ENCODE results near the gene GPR160.

Gene GPR160

GRCh38 chr3:170064108-170064507 is 26.3 kb downstream of the GPR160 start:
- no peak overlapping the region for H3K4me3 ChIP-seq (ENCODE audit: low read length in 2 of 2)
- H3K4me1 ChIP-seq (ENCODE audit: control insufficient read depth, insufficient read depth, low read length): no peaks in the 10 kb centered on the region
- H3K27ac ChIP-seq (ENCODE audit: low read length): no peak overlapping the region
- H3K36me3 ChIP-seq (ENCODE audit: control insufficient read depth in 2 of 2, insufficient read depth in 2 of 2, low read length in 2 of 2): no peaks in the 10 kb centered on the region
- no peaks in the 10 kb centered on the region for H3K9me3 ChIP-seq (ENCODE audit: control insufficient read depth in 2 of 2, low read length in 2 of 2)
- no peaks in the 10 kb centered on the region for H3K27me3 ChIP-seq (ENCODE audit: control insufficient read depth in 1 of 2, insufficient read depth in 2 of 2, low read length in 2 of 2)
- no peak overlapping the region for H3K9ac ChIP-seq (ENCODE audit: low read length in 2 of 2)

- Histone ChIP-seq H3K27ac (ENCODE audit: low read length) (no peak overlapping the region), H3K9ac (ENCODE audit: low read length in 2 of 2) (no peak overlapping the region), H3K36me3 (ENCODE audit: control insufficient read depth in 2 of 2, insufficient read depth in 2 of 2, low read length in 2 of 2) (peaks cover 0 to 2% of the 10 kb centered on the region in 2 donors), H3K9me3 (ENCODE audit: control insufficient read depth in 2 of 2, low read length in 2 of 2) (no peaks in the 10 kb centered on the region), H3K4me3 (ENCODE audit: low read length in 2 of 2) (no peak overlapping the region), H3K27me3 (ENCODE audit: control insufficient read depth in 1 of 2, insufficient read depth in 2 of 2, low read length in 2 of 2) (no peaks in the 10 kb centered on the region), H3K4me1 (ENCODE audit: control insufficient read depth, insufficient read depth, low read length) (no peaks in the 10 kb centered on the region)
Measured at GRCh38 chr3:170075441-170076091, 37.8 kb downstream of the GPR160 start.

GRCh38 chr3:170076715-170077238 is 39.0 kb downstream of the GPR160 start:
- H3K27ac ChIP-seq (ENCODE audit: low read length): no peak overlapping the region
- H3K4me3 ChIP-seq (ENCODE audit: low read length in 2 of 2): no peak overlapping the region
- H3K9me3 ChIP-seq (ENCODE audit: control insufficient read depth in 2 of 2, low read length in 2 of 2): no peaks in the 10 kb centered on the region
- no peak overlapping the region for H3K9ac ChIP-seq (ENCODE audit: low read length in 2 of 2)
- no peaks in the 10 kb centered on the region for H3K4me1 ChIP-seq (ENCODE audit: control insufficient read depth, insufficient read depth, low read length)
- H3K36me3 ChIP-seq (ENCODE audit: control insufficient read depth in 2 of 2, insufficient read depth in 2 of 2, low read length in 2 of 2): peaks cover 0 to 2% of the 10 kb centered on the region in 2 donors
- H3K27me3 ChIP-seq (ENCODE audit: control insufficient read depth in 1 of 2, insufficient read depth in 2 of 2, low read length in 2 of 2): no peaks in the 10 kb centered on the region

GRCh38 chr3:170077361-170077760 is 39.6 kb downstream of the GPR160 start:
- Histone ChIP-seq H3K4me3 (ENCODE audit: low read length in 2 of 2) (no peak overlapping the region), H3K27ac (ENCODE audit: low read length) (no peak overlapping the region)

GRCh38 chr3:170078620-170079281 is 41.0 kb downstream of the GPR160 start:
- Histone ChIP-seq H3K9ac (ENCODE audit: low read length in 2 of 2) (no peak overlapping the region), H3K4me3 (ENCODE audit: low read length in 2 of 2) (no peak overlapping the region), H3K27me3 (ENCODE audit: control insufficient read depth in 1 of 2, insufficient read depth in 2 of 2, low read length in 2 of 2) (no peaks in the 10 kb centered on the region), H3K4me1 (ENCODE audit: control insufficient read depth, insufficient read depth, low read length) (no peaks in the 10 kb centered on the region), H3K9me3 (ENCODE audit: control insufficient read depth in 2 of 2, low read length in 2 of 2) (no peaks in the 10 kb centered on the region), H3K27ac (ENCODE audit: low read length) (no peak overlapping the region), H3K36me3 (ENCODE audit: control insufficient read depth in 2 of 2, insufficient read depth in 2 of 2, low read length in 2 of 2) (peaks cover 0 to 2% of the 10 kb centered on the region in 2 donors)

More at GRCh38 chr3:170077361-170077760, 39.6 kb downstream of the GPR160 start:
- Histone ChIP-seq H3K9me3 (ENCODE audit: control insufficient read depth in 2 of 2, low read length in 2 of 2) (no peaks in the 10 kb centered on the region), H3K36me3 (ENCODE audit: control insufficient read depth in 2 of 2, insufficient read depth in 2 of 2, low read length in 2 of 2) (peaks cover 0 to 2% of the 10 kb centered on the region in 2 donors), H3K27me3 (ENCODE audit: control insufficient read depth in 1 of 2, insufficient read depth in 2 of 2, low read length in 2 of 2) (no peaks in the 10 kb centered on the region), H3K4me1 (ENCODE audit: control insufficient read depth, insufficient read depth, low read length) (no peaks in the 10 kb centered on the region), H3K9ac (ENCODE audit: low read length in 2 of 2) (no peak overlapping the region)

GRCh38 chr3:170079536-170080165 is 41.9 kb downstream of the GPR160 start:
- Histone ChIP-seq H3K36me3 (ENCODE audit: control insufficient read depth in 2 of 2, insufficient read depth in 2 of 2, low read length in 2 of 2) (peaks cover 0 to 2% of the 10 kb centered on the region in 2 donors), H3K4me3 (ENCODE audit: low read length in 2 of 2) (no peak overlapping the region), H3K9ac (ENCODE audit: low read length in 2 of 2) (no peak overlapping the region), H3K27me3 (ENCODE audit: control insufficient read depth in 1 of 2, insufficient read depth in 2 of 2, low read length in 2 of 2) (no peaks in the 10 kb centered on the region), H3K9me3 (ENCODE audit: control insufficient read depth in 2 of 2, low read length in 2 of 2) (no peaks in the 10 kb centered on the region), H3K4me1 (ENCODE audit: control insufficient read depth, insufficient read depth, low read length) (no peaks in the 10 kb centered on the region), H3K27ac (ENCODE audit: low read length) (no peak overlapping the region)

- H3K36me3 ChIP-seq (ENCODE audit: control insufficient read depth in 2 of 2, insufficient read depth in 2 of 2, low read length in 2 of 2): peaks cover 2% of the 10 kb centered on the region in 2 donors
- no peaks in the 10 kb centered on the region for H3K9me3 ChIP-seq (ENCODE audit: control insufficient read depth in 2 of 2, low read length in 2 of 2)
- no peaks in the 10 kb centered on the region for H3K27me3 ChIP-seq (ENCODE audit: control insufficient read depth in 1 of 2, insufficient read depth in 2 of 2, low read length in 2 of 2)
- no peak overlapping the region for H3K9ac ChIP-seq (ENCODE audit: low read length in 2 of 2)
- no peak overlapping the region for H3K27ac ChIP-seq (ENCODE audit: low read length)
- no peaks in the 10 kb centered on the region for H3K4me1 ChIP-seq (ENCODE audit: control insufficient read depth, insufficient read depth, low read length)
- H3K4me3 ChIP-seq (ENCODE audit: low read length in 2 of 2): no peak overlapping the region
Measured at GRCh38 chr3:170080605-170081004, 42.8 kb downstream of the GPR160 start.

- Histone ChIP-seq H3K36me3 (ENCODE audit: control insufficient read depth in 2 of 2, insufficient read depth in 2 of 2, low read length in 2 of 2) (peaks cover 4 to 5% of the 10 kb centered on the region in 2 donors), H3K9me3 (ENCODE audit: control insufficient read depth in 2 of 2, low read length in 2 of 2) (no peaks in the 10 kb centered on the region), H3K27ac (ENCODE audit: low read length) (no peak overlapping the region), H3K4me1 (ENCODE audit: control insufficient read depth, insufficient read depth, low read length) (no peaks in the 10 kb centered on the region), H3K9ac (ENCODE audit: low read length in 2 of 2) (no peak overlapping the region), H3K4me3 (ENCODE audit: low read length in 2 of 2) (no peak overlapping the region), H3K27me3 (ENCODE audit: control insufficient read depth in 1 of 2, insufficient read depth in 2 of 2, low read length in 2 of 2) (no peaks in the 10 kb centered on the region)
Measured at GRCh38 chr3:170081079-170081741, 43.4 kb downstream of the GPR160 start.

- peaks cover 4 to 10% of the 10 kb centered on the region in 2 donors for H3K36me3 ChIP-seq (ENCODE audit: control insufficient read depth in 2 of 2, insufficient read depth in 2 of 2, low read length in 2 of 2)
- H3K9me3 ChIP-seq (ENCODE audit: control insufficient read depth in 2 of 2, low read length in 2 of 2): no peaks in the 10 kb centered on the region
- H3K4me3 ChIP-seq (ENCODE audit: low read length in 2 of 2): no peak overlapping the region
Measured at GRCh38 chr3:170083343-170083742, 45.5 kb downstream of the GPR160 start.

GRCh38 chr3:170085396-170085795 is 47.6 kb downstream of the GPR160 start:
- no peaks in the 10 kb centered on the region for H3K4me1 ChIP-seq (ENCODE audit: control insufficient read depth, insufficient read depth, low read length)
- no peaks in the 10 kb centered on the region for H3K9me3 ChIP-seq (ENCODE audit: control insufficient read depth in 2 of 2, low read length in 2 of 2)
- H3K9ac ChIP-seq (ENCODE audit: low read length in 2 of 2): no peak overlapping the region
- no peaks in the 10 kb centered on the region for H3K27me3 ChIP-seq (ENCODE audit: control insufficient read depth in 1 of 2, insufficient read depth in 2 of 2, low read length in 2 of 2)
- H3K4me3 ChIP-seq (ENCODE audit: low read length in 2 of 2): no peak overlapping the region
- H3K27ac ChIP-seq (ENCODE audit: low read length): no peak overlapping the region
- H3K36me3 ChIP-seq (ENCODE audit: control insufficient read depth in 2 of 2, insufficient read depth in 2 of 2, low read length in 2 of 2): peaks cover 4 to 10% of the 10 kb centered on the region in 2 donors

More at GRCh38 chr3:170083343-170083742, 45.5 kb downstream of the GPR160 start:
- Histone ChIP-seq H3K27me3 (ENCODE audit: control insufficient read depth in 1 of 2, insufficient read depth in 2 of 2, low read length in 2 of 2) (no peaks in the 10 kb centered on the region), H3K27ac (ENCODE audit: low read length) (no peak overlapping the region), H3K4me1 (ENCODE audit: control insufficient read depth, insufficient read depth, low read length) (no peaks in the 10 kb centered on the region), H3K9ac (ENCODE audit: low read length in 2 of 2) (no peak overlapping the region)

All from stomach smooth muscle (tissue), 2 donors.